ENCODE measurements around the gene CTSA.

The CTSA gene

DNA sequence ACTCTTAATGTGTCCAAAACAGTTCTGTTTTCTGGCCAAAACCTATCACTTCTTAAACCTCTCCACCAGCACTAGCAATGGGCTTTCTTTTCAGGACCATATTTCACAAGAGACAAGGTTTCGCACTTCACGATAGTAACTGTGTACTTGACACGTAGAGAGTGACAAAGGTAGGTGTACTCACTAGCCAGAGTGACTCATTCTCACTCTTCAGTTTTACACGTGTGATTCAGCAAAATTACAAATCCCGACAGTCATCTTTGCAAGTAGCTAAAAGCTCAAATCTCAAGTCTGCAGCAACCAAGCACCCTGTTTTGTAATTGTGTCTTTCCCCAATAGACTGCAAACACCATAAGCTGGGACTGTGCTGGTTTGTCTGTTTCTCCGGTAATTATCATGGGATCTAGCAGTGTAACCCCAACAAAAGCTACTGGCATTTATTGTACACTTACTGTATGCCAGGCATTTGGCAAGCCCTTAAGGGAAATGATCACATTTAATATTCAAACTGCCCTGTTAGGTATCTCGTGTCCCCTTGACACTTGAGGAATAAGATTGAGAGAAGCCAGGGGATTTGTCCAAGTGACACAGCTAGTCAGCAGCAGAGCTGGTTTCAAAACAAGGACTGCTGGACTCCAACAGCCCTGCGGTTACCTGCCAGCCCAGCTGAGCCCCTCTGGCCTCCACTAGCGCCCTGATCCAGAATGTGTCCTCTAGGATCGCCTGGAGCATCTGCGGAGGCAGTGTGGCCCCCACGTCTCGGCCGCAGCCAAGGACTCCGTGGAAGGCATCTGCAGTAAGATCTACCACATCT, 53.2 kb downstream of the CTSA start:
- DNase-seq, result no peak

DNA sequence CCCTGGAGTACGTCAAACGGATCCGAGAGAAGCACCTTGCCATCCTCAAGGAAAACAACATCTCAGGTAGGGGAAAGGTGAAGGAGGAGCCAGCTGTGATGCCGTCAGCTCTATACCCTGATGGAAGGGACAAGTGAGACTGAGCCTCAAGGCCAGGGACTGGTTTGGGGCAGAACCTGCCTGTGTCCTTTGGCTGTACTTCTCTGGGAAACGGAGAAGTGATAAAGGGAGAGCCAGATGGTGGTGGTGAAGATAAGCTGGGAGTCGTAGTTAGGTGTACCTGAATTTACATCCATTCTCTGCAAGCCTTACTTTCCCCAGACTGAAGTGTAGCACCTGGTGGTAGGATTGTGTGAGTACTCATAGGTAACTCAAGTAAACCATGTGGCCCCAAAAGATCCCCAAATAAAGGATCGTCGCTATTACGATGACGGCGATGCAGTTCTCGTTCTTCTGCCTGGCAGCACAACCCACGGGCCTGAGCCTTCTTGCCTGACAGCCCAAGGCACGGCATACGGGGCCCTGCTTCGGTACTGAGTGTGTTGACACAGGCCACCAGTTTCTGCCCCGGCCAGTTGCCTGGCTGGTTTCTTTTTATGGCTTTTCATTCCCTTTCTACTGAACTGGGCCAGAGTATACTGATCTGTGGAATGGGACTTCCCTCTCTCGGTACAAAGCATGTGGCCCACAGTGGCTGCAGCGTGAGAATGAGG, 54.0 kb downstream of the CTSA start:
- no peak for DNase-seq

GRCh38 chr20:45945678-45946148, 54.6 kb downstream of the CTSA start:
- DNase-seq, result no peak

- no peak for DNase-seq
Measured at GRCh38 chr20:45946149-45946970, 55.2 kb downstream of the CTSA start.

- no peak for DNase-seq
Measured at GRCh38 chr20:45947110-45947866, 56.2 kb downstream of the CTSA start.

GRCh38 chr20:45948261-45948733, 57.2 kb downstream of the CTSA start:
- no peak for DNase-seq
